DMS79 (cell line): Measurements from ENCODE around the gene FNDC3B.
A peak's percentile ranks its signal among the peaks of the same experiment; 100 is the strongest.

Source experiments
- DNase-seq: peaks from one replicate; lab custom pipeline; 2025; lab: John Stamatoyannopoulos, UW

FNDC3B gene

DNA sequence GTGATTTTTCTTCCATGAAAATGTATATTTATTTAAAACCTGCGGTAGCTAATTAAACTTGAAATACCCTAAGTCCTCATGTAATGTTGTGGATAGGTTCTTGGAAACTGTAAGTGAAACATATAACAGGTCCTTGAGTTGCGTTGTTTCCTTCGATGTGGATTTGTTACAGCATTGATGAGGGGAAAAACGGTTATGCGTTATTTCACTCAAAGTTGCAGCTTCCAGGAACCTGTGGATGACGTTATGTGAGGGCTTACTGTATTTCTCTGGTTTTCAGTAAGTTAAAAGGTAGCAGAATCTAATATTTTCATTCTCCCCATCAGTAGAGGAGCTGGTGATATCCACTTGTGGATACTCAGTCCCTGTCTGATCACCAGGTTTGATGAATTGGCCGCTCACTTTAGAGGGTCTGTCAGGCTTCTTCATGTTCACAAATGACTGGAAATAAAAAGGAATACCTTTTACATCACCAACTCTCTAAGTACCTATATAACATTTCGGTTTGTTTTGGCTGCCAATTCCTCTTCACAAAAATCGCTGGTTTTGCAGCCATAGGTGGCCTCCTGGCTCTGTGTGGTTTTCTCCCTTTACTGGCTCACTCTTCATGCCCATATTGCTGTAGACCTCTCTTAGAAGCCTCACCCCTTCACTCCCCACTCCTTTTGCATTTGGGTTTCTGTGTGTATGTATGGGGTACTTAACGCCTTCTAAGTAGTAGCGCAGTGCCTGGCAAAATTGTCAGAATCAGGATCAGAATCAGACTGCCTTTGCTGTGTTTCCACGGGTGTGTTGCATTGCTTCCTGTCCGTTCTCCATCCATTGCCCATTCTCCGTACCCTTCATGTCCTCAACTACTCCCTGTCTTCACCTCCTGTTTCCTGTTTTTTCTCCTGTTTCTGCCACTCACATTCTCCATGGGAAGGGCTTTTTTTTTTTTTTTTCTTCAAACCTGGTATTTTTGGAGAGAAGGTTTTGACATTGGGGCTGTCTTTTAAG is 112.6 kb downstream of the FNDC3B start:
- no peak for DNase-seq

DNA sequence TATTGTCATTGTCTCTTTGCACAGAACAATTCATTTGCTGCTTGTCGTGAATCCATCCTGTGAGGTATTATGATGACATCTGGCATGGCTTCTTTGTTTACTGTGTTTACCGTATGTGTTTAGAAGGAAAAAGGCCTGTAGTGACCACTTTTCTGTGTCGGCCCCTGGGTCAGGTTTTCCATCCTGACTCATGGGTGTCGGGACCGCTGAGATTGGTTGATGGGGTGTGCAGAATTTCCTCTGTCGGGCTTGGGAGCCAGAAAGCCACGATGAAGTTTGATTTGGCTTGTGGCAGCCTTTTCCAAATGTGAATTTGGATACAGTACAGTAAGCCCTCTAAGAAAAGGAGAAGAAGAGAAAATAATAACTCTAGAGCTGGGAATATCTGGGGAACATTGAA is 113.5 kb downstream of the FNDC3B start:
- DNase-seq, result no peak

DNA sequence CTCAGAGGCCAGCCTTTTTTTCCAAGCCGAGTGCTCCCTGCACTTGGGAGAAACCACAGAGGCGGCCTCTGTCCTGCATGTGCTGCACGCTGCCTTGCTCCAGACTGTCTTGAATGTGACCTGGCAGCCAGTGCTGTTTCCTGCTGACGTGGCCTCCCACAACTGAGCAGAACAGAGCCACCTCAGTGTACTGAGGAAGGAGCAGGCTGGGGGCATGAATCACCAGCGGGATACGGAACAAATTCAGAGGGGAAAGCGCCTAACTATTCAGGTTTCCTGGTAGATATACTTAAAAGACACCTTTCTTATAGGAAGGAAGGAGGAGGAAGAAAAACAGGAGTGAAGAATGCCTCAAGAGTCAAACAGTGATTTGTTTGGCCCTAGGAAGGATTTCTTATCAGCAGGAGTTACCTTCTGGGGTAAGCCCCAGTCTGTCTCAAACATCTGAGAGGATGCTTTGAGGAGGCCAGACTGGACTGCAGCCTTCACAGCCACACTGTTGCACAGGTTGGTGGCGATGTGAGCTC is 114.0 kb downstream of the FNDC3B start:
- no peak for DNase-seq

DNA sequence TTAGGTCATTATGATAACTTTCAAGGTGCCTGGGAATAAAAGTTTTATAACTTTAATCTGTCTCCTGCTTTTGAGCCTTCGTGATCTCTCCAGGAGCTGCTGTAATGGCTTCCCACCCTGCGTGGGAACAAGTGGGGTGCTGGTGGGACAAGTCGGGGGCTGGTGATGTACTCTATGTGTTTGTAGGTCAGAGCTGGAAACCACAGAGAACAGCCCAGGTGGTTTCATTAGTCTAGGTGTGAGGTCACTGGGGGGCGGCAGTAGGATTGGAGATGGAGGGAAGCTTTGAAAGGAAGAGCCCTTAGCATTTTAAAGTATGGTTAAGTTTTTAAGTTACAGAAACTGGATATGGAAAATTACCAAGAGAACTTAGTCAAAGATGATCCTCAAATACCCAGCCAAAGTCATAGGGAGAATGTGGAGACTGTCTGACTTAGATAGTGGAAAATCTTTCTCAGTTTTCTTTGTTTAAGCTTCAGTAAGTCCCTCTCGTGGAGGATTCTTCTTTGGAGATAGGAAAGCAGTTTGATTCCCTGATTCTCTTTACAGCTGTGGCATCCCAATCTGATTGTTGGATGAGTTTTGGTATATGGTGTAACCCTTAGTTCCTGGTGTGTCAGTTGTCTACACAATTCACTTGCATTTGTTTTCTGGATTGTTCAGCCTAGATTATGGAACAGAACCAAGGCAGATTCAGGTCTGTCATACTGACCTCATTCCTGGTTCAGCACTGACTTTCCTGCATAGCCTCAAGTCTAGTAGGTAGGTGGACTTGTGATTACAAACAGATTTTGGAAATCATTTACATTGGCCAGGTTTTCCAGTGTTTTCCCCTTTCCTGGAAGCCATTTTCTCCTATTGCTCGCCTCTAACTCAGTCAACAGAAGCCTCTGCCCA is 115.6 kb downstream of the FNDC3B start:
- DNase-seq, result no peak

DNA sequence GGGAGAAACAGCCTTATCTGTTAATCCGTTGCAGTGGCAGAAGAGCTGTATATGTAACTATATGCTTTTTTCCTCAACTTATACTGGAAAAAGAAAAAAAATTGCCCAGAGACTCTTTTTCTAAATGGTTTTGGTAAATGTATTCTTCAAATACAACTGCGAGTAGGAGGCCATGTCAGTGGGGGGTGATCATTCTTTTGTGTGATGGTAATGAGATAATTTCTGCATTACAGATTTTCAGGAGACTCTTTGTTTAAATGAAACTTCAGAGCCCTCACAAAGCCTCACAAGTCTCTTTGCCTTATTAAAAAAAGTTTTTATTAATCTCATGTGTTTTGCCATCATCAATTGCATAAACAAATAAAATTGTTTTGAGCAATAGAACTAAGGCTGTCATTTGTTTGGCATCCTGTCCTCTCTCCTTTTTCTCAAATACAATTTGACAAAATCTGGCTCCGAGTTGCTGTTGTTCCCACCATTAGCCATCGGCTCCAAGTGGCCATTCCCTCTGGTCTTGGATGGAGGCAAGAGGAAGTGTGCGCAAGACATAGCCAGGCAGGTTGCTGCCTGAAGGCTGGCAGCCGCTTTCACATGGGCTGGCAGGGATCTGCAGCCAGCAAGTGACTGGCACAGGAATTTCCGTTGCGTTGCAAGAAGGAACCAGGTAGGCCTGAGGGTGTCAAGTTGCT is 116.7 kb downstream of the FNDC3B start:
- DNase-seq, result no peak

DNA sequence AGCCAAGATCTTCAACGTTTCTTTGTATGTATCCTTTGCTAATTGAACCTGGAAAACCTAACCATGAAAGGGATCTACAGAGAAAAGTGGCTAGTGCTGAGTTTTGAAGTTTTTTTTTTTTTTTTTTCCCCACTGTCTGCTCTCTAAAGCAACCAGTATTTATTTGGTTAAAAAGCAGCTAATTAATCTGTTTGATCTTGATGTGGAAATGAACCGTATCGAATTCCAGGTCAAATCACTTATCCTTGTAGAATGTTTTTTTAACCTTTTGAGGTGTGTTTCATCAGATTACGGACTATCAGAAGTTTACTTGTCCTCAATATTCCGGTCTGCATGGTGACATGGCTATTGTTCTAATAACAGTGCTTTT is 117.2 kb downstream of the FNDC3B start:
- peak; percentile 70 for DNase-seq

DNA sequence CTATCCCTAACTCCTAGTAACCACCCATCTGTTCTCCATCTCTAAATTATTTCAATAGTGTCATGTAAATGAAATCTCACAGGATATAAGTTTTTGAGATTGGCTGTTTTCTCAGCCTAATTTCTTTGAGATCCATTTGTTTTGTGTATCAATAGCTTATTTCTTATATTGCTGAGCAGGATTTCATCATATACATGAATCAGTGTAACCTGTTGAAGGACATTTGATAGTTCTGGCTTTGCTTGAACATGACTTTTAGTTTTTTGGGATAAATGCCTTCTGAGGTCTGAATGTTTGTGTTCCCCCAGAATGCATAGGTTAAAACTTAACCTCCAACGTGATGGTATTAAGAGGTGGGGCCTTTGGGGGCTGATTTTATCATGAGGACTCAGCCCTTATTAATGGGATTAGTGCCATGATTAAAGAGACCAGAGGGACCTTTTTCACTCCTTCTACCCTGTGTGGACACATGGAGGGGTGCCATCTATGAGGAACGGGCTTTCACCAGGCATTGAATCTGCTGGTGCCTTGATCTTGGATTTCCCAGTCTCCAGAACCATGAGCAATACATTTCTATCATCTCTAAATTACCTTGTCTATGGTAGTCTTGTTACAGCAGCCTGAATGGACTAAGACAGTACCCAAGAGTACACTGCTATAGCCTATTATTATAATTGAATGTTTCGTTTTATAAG is 118.3 kb downstream of the FNDC3B start:
- no peak for DNase-seq

DNA sequence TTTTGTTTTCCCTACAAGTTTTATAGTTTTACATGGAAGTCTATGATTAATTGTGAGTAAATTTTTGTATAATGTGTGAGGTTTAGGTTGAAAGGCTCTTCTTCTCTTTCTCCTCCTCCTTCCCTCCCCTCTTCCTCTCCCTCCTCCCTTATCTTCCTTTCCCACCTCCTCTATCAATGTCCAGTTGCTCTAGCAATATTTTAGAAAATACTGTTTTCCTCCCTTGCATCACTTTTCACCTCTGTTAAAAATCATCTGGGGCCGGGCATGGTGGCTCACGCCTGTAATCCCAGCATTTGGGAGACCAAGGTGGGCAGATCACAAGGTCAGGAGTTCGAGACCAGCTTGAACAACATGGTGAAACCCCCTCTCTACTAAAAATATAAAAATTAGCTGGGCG is 119.4 kb downstream of the FNDC3B start:
- DNase-seq, result no peak

DNA sequence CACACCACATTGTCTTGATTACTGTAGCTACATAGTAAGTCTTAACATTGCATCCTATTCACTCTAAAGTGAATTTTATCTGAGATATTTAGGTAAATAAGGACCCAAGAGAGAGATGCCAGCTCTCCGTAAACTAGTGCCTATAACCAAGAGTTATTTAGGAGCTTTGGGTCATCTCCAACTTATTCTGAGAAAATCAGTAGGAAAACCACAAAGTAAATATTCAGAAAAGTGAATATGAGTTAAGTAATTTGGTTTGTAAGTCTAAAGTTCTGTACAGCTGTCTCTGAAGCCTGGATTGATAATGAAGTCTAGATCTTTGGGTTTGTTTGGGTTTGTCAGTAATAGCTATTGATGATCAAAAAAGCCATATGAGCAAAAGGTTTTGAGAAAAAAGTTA is 120.0 kb downstream of the FNDC3B start:
- no peak for DNase-seq

DNA sequence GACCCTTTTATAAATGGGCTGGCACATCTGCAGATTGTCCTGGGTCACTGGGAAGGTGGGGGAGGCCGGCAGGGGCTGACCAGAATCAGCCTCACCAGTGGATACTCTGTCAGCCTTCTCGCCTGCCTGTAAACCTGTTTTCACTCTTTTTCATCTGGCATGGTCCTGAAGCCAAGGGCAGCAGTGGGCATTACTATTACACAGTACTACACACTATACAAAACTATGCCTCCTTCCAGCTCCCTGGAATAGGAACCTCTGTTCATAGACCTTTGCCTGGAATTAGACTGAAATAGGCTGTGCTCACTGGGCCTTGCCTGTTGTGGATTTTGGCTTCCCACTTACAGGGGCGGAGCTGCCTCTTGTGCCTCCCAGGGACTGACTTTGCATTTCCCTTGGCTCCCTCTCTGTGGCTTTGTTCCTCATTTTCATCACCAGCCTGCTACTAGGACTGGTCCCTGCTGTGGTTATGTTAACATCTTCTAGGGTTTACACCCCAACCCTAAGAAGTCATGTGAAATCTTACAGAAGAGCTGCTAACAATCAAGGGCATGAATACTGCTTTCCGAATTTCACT is 120.7 kb downstream of the FNDC3B start:
- no peak for DNase-seq

DNA sequence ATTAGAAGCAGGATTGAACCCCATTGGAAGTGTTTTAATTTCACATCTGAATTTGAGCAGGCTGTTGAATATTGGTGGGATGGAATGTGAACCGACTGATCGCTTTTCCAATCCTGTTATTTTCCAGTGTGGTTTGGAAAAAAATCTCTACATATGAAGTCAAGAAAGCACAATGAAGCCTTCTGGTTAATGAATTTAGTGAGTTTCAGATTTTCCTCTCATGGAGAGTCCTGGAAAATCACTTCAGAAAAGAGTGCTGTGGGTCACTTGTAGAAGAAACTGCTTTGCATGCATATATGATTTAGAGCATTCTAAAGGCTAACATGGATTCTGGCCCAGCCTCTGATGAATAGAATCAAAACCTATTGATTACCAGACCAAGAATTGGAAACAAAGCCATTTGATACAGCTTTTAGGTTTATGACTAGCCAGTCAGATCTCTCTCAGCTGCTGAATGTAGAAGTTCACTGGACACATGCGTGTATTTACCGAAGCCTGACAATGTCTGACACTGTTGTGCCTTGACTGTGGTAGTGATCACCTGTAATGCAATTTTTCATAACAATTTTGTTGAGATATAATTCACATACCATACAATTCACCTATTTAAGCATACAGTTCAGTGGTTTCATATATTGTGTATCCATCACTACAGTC is 121.9 kb downstream of the FNDC3B start:
- DNase-seq, result no peak

DNA sequence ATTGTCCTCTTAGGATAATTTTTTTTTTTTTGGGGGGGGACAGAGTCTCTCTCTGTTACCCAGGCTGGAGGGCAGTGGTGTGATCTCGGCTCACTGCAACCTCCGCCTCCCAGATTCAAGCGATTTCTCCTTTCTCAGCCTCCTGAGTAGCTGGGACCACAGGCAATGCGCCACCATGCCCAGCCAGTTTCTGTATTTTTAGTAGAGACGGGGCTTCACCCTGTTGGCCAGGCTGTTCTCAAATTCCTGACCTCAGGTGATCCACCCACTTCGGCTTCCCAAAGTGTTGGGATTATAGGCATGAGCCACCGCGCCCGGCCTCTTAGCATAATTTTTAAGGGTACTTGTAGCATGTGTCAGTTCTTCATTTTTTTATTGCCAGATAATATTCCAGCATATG is 122.6 kb downstream of the FNDC3B start:
- no peak for DNase-seq

DNA sequence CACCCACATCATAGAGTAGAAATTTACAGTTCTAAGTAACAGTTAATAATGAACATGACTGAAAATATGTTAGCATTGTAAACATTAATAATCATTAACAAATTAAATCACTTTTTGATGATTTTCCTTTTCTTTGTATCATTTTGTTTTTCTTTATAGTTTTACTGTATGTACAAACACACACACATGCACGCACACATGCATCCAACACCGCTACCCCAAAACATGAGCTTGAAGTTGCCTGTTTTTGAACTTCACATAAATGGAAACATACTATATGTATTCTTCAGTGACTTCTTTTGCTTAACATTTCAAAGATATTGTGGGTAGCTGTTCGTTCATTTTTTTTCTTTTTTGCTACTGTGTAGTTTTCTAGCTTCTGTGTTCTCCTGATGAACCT is 123.9 kb downstream of the FNDC3B start:
- no peak for DNase-seq

DNA sequence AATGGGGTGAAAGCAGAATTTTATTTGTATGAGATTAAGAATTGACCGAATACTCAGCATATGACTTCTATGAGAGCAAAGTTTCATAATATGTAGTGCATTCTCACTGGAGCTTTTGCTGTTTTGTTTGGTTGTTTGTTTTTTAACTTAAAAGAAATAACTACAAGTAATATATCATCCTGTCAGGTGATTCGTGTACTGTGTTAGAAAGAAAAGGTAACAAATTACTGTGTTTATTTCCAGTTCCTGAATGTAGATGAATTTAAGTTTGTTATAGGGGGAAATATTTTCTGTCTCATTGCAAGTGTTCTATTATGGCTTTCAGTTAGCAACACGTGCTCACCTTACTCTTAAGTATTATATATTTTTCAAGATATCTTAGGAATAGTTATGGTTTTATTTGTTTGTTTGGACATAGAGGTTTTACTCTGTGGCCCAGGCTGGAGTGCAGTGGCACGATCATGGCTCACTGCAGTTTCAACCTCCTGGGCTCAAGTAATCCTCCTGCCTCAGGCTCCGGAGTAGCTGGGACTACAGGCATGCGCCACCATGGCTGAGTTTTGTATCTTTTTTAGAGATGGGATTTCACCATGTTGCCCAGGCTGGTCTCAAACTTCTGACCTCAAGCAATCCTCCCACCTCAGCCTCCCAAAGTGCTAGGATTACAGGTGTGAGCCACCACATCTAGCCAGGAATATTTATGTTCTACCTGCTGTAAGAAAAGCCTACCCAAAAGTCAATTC is 125.4 kb downstream of the FNDC3B start:
- DNase-seq, result no peak

DNA sequence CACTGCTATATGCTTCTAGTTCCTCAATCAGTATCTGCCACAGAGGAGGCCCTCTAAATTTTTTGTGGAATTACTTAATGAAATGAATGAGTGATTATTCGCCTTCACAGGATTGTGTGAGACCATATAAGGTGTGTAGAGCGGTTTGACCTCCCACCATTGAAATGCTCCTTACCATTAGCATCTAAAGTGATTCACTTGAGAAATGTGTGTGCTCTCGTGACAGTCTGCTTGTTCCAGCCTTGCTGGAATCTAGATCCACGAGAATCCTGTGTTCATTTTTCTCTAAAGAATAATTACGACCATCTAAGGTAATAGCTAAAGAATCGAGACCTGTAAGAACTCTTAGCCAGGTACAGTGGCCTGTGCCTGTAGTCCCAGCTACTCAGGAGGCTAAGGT is 126.9 kb downstream of the FNDC3B start:
- DNase-seq, result no peak

DNA sequence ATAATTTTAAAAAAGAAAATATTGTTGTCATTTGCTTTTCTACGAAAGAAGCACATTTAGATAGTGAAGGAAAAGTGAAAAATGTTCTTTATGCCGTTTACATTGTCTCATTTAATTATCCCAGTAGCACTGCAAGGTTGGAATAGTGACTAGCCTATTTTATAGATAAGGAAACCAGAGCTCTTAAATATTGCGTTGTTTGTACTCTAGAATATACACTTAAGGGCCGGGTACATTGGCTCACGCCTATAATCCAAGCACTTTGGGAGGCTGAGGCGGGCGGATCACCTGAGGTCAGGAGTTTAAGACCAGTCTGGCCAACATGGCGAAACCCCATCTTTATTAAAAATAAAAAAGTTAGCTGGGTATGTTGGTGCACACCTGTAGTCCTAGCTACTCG is 127.5 kb downstream of the FNDC3B start:
- no peak for DNase-seq

DNA sequence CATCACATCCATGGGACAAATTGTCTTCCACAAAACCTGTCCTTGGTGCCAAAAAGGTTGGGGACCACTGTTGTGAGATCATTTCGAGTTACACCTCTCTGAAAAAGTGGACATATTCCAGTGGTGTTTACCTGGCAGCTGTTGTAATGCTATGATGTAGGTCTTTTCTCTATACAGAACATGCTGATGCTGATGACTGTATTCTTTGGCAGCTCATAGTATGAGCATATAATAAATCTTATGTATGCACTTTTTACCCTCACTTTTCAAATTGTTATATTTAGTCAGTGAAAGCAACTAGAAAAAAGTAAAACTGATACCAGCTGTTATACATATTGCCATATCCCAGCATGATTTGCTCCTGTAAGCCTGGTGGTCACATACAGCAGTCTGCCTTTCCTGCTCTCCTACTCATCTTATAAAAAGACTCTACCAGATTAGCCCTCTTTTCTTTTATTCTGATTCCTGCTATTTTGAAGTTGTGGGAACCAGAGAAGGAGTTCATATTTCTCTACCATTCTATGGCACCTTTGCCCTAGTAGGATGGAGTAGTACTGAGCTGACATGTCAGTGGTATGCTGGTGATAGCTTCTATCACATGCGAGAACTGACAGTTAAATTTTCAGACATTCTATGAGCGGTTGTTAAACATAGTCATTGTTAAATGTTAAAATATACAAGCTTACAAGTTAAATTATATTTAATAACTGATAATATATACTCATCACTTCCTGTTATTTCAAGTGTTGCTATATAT is 128.7 kb downstream of the FNDC3B start:
- DNase-seq, result no peak

DNA sequence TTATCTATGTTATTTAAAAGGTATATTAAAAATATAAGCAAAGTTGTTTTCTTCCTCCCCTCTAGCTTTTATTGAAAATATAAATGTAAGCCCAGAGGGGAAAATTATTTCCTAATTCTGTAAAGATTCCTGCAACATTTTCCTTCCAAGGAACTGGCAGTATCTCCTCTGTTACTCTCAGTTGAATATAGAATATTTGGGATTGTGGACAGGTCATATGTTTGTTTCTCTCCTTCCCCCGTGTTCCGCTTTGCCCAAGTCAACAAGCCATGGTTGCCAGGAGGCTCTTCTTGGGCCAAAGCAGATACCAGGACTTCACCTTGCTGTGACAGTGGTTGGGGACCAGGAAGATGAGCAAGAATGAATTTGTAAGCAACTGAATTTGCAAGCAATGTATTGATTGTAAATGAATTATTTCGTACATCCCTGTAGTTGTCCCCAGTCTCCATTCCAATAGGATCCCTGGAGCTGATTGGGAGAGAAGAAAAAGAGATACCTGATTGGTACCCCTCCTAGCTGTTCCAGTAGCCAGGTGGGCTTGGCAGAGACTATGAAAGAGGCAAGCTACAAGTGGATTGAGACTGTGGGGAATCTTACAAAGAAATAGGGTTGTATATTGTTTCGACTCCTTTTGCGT is 130.8 kb downstream of the FNDC3B start:
- DNase-seq, result no peak

DNA sequence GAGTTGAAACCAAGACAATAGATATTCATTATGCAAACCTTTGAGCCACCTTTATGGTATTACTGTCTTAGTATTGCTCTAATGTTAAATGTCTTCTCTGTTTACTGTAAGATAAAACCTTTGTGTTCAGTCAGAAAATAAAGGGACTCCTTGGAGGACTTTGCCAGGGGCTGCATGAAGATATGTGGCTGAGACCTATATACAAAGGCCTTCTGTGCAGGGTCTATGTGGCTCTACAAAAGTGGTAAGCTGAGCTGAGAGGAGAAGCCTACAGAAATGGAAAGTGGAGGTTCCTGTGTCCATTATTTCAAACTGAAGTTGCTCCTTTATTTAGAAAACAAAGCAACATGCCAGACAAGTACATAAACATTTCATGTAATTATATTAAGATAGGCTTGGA is 131.5 kb downstream of the FNDC3B start:
- DNase-seq, result no peak
